Liver (tissue), 3 donors: ENCODE results near the gene GGT1.

Experiments used
- FOXA1 ChIP-seq: IDR thresholded peaks from 2 replicates; pipeline ENCODE4 v1.6.1; 2016; ENCODE audit warnings: antibody characterized with exemption
- FOXA2 ChIP-seq: IDR thresholded peaks from 2 replicates; pipeline ENCODE4 v1.6.1; 2016; ENCODE audit warnings: antibody characterized with exemption
- GABPA ChIP-seq, 2 donors: IDR thresholded peaks in 1 of 2; conservative IDR thresholded peaks in 1 of 2; 2 replicates each; pipeline ENCODE4 v1.6.1; 2016; ENCODE audit warnings: antibody characterized with exemption in 2 of 2, mild to moderate bottlenecking in 1 of 2, moderate library complexity in 1 of 2
- JUND ChIP-seq, 2 donors: IDR thresholded peaks; 2 replicates each; pipeline ENCODE4 v1.6.1; 2016; ENCODE audit warnings: antibody characterized with exemption in 2 of 2
- NR2F2 ChIP-seq: IDR thresholded peaks from 2 replicates; pipeline ENCODE4 v1.6.1; 2016; ENCODE audit warnings: antibody characterized with exemption
- RAD21 ChIP-seq, 2 donors: IDR thresholded peaks; 2 replicates each; pipeline ENCODE4 v1.6.1; 2016; ENCODE audit warnings: antibody characterized with exemption in 2 of 2, mild to moderate bottlenecking in 2 of 2
- RXRA ChIP-seq, 2 donors: IDR thresholded peaks; 2 replicates each; pipeline ENCODE4 v1.6.1; 2017 to 2018; ENCODE audit warnings: antibody characterized with exemption in 2 of 2, mild to moderate bottlenecking in 1 of 2
- SP1 ChIP-seq: IDR thresholded peaks from 2 replicates; pipeline ENCODE4 v1.6.1; 2018; ENCODE audit warnings: antibody characterized with exemption, mild to moderate bottlenecking
- TAF1 ChIP-seq: conservative IDR thresholded peaks from 2 replicates; pipeline ENCODE4 v1.6.1; 2016; ENCODE audit warnings: antibody characterized with exemption, mild to moderate bottlenecking
- ZBTB33 ChIP-seq: IDR thresholded peaks from 2 replicates; pipeline ENCODE4 v1.6.1; 2016; ENCODE audit warnings: antibody characterized with exemption
- TF ChIP-seq, protein P1 (sequence below): fragments of 150-350 bp; IDR thresholded peaks from 2 replicates; pipeline ENCODE4 v1.5.1; 2017; ENCODE audit warnings: improper control_type of control experiment, low read depth, low read length; ENCODE audit not compliant: missing input control
- TF ChIP-seq, protein P2 (sequence below): IDR thresholded peaks from 2 replicates; pipeline ENCODE4 v1.6.1; 2016; ENCODE audit warnings: antibody characterized with exemption, mild to moderate bottlenecking
- TF ChIP-seq, protein P3 (sequence below): IDR thresholded peaks from 2 replicates; pipeline ENCODE4 v1.6.1; 2016; ENCODE audit warnings: antibody characterized with exemption
- donor health status: healthy.
- donor health status: healthy.

DNA sequence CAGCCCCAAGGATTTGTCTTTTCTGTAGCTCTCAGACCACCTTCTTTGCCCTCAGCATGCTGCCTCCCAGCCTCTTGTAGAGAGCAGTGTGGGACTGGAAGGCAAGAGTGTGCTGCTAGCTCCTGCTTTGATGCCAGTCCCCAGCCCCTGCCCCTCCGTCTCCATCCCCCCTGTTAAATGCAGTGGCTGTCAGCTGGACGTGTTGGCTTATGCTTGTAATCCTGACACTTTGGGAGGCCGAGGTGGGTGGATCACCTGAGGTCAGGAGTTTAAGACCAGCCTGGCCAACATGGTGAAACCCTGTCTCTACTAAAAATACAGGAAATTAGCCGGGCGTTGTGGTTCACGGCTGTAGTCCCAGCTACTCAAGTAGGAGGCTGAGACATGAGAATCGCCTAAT is 31.7 kb upstream of the GGT1 start:
- TF ChIP-seq, protein P1, sequence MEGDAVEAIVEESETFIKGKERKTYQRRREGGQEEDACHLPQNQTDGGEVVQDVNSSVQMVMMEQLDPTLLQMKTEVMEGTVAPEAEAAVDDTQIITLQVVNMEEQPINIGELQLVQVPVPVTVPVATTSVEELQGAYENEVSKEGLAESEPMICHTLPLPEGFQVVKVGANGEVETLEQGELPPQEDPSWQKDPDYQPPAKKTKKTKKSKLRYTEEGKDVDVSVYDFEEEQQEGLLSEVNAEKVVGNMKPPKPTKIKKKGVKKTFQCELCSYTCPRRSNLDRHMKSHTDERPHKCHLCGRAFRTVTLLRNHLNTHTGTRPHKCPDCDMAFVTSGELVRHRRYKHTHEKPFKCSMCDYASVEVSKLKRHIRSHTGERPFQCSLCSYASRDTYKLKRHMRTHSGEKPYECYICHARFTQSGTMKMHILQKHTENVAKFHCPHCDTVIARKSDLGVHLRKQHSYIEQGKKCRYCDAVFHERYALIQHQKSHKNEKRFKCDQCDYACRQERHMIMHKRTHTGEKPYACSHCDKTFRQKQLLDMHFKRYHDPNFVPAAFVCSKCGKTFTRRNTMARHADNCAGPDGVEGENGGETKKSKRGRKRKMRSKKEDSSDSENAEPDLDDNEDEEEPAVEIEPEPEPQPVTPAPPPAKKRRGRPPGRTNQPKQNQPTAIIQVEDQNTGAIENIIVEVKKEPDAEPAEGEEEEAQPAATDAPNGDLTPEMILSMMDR: no peak
- TF ChIP-seq NR2F2 (no peak), TAF1 (no peak), ZBTB33 (no peak), RAD21 (IDR thresholded peaks at IDR 0.05) (no peak), GABPA (IDR thresholded peaks at IDR 0.05 in 1 of 2, conservative IDR thresholded peaks at IDR 0.05 in 1 of 2) (no peak), JUND (IDR thresholded peaks at IDR 0.05) (no peak), RXRA (IDR thresholded peaks at IDR 0.05) (no peak), FOXA2 (no peak), FOXA1 (no peak), SP1 (no peak)
- TF ChIP-seq, protein P2, sequence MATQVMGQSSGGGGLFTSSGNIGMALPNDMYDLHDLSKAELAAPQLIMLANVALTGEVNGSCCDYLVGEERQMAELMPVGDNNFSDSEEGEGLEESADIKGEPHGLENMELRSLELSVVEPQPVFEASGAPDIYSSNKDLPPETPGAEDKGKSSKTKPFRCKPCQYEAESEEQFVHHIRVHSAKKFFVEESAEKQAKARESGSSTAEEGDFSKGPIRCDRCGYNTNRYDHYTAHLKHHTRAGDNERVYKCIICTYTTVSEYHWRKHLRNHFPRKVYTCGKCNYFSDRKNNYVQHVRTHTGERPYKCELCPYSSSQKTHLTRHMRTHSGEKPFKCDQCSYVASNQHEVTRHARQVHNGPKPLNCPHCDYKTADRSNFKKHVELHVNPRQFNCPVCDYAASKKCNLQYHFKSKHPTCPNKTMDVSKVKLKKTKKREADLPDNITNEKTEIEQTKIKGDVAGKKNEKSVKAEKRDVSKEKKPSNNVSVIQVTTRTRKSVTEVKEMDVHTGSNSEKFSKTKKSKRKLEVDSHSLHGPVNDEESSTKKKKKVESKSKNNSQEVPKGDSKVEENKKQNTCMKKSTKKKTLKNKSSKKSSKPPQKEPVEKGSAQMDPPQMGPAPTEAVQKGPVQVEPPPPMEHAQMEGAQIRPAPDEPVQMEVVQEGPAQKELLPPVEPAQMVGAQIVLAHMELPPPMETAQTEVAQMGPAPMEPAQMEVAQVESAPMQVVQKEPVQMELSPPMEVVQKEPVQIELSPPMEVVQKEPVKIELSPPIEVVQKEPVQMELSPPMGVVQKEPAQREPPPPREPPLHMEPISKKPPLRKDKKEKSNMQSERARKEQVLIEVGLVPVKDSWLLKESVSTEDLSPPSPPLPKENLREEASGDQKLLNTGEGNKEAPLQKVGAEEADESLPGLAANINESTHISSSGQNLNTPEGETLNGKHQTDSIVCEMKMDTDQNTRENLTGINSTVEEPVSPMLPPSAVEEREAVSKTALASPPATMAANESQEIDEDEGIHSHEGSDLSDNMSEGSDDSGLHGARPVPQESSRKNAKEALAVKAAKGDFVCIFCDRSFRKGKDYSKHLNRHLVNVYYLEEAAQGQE: no peak
- TF ChIP-seq, protein P3, sequence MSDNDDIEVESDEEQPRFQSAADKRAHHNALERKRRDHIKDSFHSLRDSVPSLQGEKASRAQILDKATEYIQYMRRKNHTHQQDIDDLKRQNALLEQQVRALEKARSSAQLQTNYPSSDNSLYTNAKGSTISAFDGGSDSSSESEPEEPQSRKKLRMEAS: no peak
